ENCODE data around the gene SYCP2.

The SYCP2 gene

GRCh38 chr20:59816146-59816738, 117.2 kb downstream of the SYCP2 start:
- no peak for DNase-seq (ENCODE audit: low read depth, low spot score)
- no peak overlapping the region for H3K4me3 ChIP-seq (ENCODE audit: low read length)

- no peak for DNase-seq (ENCODE audit: low read depth, low spot score)
Measured at GRCh38 chr20:59814840-59815340, 118.5 kb downstream of the SYCP2 start.

GRCh38 chr20:59813948-59814839, 119.2 kb downstream of the SYCP2 start:
- no peak overlapping the region for H3K4me3 ChIP-seq (ENCODE audit: low read length)
- no peak for DNase-seq (ENCODE audit: low read depth, low spot score)

More at GRCh38 chr20:59814840-59815340, 118.5 kb downstream of the SYCP2 start:
- H3K4me3 ChIP-seq (ENCODE audit: low read length), result no peak overlapping the region
